ENCODE results near the gene HDHD2. TPM values are rescaled to one million over a fixed set of nuclear protein-coding genes. Genes with fewer than 3 reads are reported as not detected.

Gene HDHD2
- total and polyA plus RNA-seq, 2 of the 13 experiments (the other 11 are each of a cell fraction or from before 2014, with no cell fraction given), result 10.2 to 34.7 TPM

DNA sequence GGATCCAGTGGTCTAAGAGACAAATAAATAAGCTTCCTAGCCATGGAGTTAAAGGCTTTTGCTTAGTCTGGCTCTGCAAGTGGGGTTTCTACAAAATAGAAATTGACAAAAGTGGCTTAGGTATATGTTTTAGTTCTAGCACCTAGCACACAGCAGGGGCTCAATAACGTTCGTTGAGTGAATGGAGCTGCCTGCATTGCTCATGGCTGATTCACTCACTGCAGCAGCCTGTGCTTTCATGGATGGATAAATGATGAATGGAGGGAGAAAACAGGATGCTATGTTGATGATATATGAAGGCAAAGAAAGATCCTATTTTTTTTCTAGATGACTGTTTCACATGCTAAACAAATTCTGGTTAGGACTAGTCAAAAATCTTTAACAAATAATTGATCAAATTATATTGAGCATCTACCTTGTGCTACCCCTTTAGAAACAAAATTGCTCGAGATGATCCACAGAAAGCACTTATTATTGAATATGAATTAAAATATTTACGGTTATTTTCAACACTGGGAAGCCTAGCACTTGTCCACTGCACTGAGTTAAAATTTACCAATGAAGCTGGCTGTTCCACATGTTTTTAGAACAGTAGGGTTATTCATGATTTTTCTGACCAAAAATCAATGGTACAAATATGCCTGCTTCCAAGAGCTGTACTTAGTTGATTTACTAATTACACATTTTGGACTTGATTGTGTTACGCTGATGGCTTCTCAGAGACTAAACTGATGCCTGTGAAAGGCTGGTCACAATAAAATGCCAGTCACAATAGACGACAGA is 39.6 kb downstream of the HDHD2 start:
- Histone ChIP-seq H4K20me1 (ENCODE audit: insufficient read depth, low read length) (no peaks in the 10 kb centered on the region), H3K79me2 (ENCODE audit: insufficient read depth, low read length) (no peaks in the 10 kb centered on the region), H3K9me3 (ENCODE audit: low read length) (no peaks in the 10 kb centered on the region), H3K27ac (ENCODE audit: extremely low read length, insufficient read depth, low read length) (no peak overlapping the region), H2AFZ (ENCODE audit: low read length) (no peak overlapping the region), H3K36me3 (replicated peaks in 1 of 2; ENCODE audit: control insufficient read depth in 1 of 2, insufficient read depth in 2 of 2, low read length in 2 of 2) (peaks cover 10 to 62% of the 10 kb centered on the region in 2 experiments), H3K27me3 (ENCODE audit: control insufficient read depth in 1 of 2, insufficient read depth in 2 of 2, low read length in 2 of 2) (no peaks in the 10 kb centered on the region), H3K9ac (ENCODE audit: insufficient read depth, low read depth, low read length) (no peak overlapping the region), H3K4me2 (ENCODE audit: low read depth, low read length) (no peak overlapping the region), H3K4me1 (ENCODE audit: insufficient read depth, low read length) (no peaks in the 10 kb centered on the region), H3K4me3 (replicated peaks in 1 of 3; ENCODE audit: insufficient read depth in 1 of 3, low read depth in 2 of 3, low read length in 3 of 3) (no peak overlapping the region)
- DNase-seq (ENCODE audit: low spot score) (no peak), FAIRE-seq (no peak), ATAC-seq (no peak)
- BruUV-seq (replicated peaks), result no TSS peak
- CTCF ChIA-PET (ENCODE audit: low intra/inter-chr PET ratio, low total read pairs), result no interaction called here
- intact Hi-C loops (cut with micrococcal nuclease; ENCODE audit: unreplicated experiment), result no loop called here
- POLR2A ChIA-PET, result interaction anchor here (1.1 kb wide), 1 partner anchor 39 kb away, joined by 3 read pairs; no protein-coding TSS in a partner anchor
- WGBS (ENCODE audit: low lambda C conversion rate), result 89% methylated on average over 6 of the region's 6 CpGs
- in situ Hi-C loops (cut with HindIII; ENCODE audit: extremely low pct_ligation_motif_present, low pct_unique_long_range_greater_than_20kb), result no loop called here
- no peak for TF ChIP-seq KLF12 (CRISPR knock-in tag; IDR thresholded peaks at IDR 0.05; ENCODE audit: borderline replicate concordance)
- TF ChIP-seq ZNF510 (CRISPR knock-in tag; IDR thresholded peaks at IDR 0.05; ENCODE audit: low read depth), result no peak
- TF ChIP-seq NFYC (CRISPR knock-in tag; IDR thresholded peaks at IDR 0.05), result no peak
- no peak for TF ChIP-seq SMYD3 (CRISPR knock-in tag; IDR thresholded peaks at IDR 0.05)
- no peak for TF ChIP-seq MLLT10 (CRISPR knock-in tag; IDR thresholded peaks at IDR 0.05)
- no peak for TF ChIP-seq ZNF703 (CRISPR knock-in tag; IDR thresholded peaks at IDR 0.05; ENCODE audit: borderline replicate concordance)
- no peak for TF ChIP-seq MZF1 (CRISPR knock-in tag; IDR thresholded peaks at IDR 0.05; ENCODE audit: borderline replicate concordance)
- TF ChIP-seq, protein P1, sequence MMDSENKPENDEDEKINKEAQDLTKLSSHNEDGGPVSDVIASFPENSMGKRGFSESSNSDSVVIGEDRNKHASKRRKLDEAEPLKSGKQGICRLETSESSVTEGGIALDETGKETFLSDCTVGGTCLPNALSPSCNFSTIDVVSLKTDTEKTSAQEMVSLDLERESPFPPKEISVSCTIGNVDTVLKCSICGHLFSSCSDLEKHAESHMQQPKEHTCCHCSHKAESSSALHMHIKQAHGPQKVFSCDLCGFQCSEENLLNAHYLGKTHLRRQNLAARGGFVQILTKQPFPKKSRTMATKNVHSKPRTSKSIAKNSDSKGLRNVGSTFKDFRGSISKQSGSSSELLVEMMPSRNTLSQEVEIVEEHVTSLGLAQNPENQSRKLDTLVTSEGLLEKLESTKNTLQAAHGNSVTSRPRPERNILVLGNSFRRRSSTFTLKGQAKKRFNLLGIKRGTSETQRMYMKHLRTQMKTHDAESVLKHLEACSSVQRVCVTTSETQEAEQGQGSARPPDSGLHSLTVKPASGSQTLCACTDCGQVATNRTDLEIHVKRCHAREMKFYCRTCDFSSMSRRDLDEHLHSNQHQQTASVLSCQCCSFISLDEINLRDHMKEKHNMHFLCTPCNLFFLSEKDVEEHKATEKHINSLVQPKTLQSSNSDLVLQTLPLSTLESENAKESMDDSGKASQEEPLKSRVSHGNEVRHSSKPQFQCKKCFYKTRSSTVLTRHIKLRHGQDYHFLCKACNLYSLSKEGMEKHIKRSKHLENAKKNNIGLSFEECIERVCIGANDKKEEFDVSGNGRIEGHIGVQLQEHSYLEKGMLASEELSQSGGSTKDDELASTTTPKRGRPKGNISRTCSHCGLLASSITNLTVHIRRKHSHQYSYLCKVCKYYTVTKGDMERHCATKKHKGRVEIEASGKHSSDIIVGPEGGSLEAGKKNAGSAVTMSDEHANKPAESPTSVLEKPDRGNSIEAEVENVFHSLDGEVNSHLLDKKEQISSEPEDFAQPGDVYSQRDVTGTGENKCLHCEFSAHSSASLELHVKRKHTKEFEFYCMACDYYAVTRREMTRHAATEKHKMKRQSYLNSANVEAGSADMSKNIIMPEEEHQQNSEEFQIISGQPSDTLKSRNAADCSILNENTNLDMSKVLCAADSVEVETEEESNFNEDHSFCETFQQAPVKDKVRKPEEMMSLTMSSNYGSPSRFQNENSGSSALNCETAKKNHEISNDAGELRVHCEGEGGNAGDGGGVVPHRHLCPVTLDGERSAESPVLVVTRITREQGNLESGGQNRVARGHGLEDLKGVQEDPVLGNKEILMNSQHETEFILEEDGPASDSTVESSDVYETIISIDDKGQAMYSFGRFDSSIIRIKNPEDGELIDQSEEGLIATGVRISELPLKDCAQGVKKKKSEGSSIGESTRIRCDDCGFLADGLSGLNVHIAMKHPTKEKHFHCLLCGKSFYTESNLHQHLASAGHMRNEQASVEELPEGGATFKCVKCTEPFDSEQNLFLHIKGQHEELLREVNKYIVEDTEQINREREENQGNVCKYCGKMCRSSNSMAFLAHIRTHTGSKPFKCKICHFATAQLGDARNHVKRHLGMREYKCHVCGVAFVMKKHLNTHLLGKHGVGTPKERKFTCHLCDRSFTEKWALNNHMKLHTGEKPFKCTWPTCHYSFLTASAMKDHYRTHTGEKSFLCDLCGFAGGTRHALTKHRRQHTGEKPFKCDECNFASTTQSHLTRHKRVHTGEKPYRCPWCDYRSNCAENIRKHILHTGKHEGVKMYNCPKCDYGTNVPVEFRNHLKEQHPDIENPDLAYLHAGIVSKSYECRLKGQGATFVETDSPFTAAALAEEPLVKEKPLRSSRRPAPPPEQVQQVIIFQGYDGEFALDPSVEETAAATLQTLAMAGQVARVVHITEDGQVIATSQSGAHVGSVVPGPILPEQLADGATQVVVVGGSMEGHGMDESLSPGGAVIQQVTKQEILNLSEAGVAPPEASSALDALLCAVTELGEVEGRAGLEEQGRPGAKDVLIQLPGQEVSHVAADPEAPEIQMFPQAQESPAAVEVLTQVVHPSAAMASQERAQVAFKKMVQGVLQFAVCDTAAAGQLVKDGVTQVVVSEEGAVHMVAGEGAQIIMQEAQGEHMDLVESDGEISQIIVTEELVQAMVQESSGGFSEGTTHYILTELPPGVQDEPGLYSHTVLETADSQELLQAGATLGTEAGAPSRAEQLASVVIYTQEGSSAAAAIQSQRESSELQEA (CRISPR knock-in tag; IDR thresholded peaks at IDR 0.05; ENCODE audit: not compliant biosample characterization), result no peak
- TF ChIP-seq ZNF512 (CRISPR knock-in tag; IDR thresholded peaks at IDR 0.05), result no peak
